Neuron (in vitro differentiated cells): ENCODE measurements around the gene EPB41.

ENCODE experiments used
- H2AFZ ChIP-seq: one replicate; pipeline ENCODE4 v1.6.1; 2013; ENCODE audit warnings: low read depth, mild to moderate bottlenecking, inconsistent platforms, low read length, moderate library complexity
- H3K27me3 ChIP-seq: one replicate; pipeline ENCODE4 v1.6.1; 2013; ENCODE audit warnings: low read length; ENCODE audit not compliant: insufficient read depth
- H3K36me3 ChIP-seq: one replicate; pipeline ENCODE4 v1.6.1; 2013; ENCODE audit warnings: low read length; ENCODE audit not compliant: insufficient read depth
- H3K4me1 ChIP-seq: one replicate; pipeline ENCODE4 v1.6.1; 2013; ENCODE audit warnings: low read length; ENCODE audit not compliant: insufficient read depth
- H3K4me3 ChIP-seq: 2 replicates; pipeline ENCODE4 v1.5.1; 2013; ENCODE audit warnings: mild to moderate bottlenecking, low read length, moderate library complexity
- H3K9me3 ChIP-seq: one replicate; pipeline ENCODE4 v1.6.1; 2013; ENCODE audit warnings: low read length

Gene EPB41

GRCh38 chr1:29162025-29162424, 247.7 kb downstream of the EPB41 start:
- Histone ChIP-seq H2AFZ (no peak overlapping the region), H3K27me3 (no peaks in the 10 kb centered on the region), H3K9me3 (no peaks in the 10 kb centered on the region), H3K4me3 (no peak overlapping the region), H3K36me3 (peaks cover 62% of the 10 kb centered on the region), H3K4me1 (peaks cover 32% of the 10 kb centered on the region)

GRCh38 chr1:29162476-29163138, 248.2 kb downstream of the EPB41 start:
- peaks cover 32% of the 10 kb centered on the region for H3K4me1 ChIP-seq
- no peak overlapping the region for H3K4me3 ChIP-seq
- no peak overlapping the region for H2AFZ ChIP-seq
- H3K36me3 ChIP-seq = peaks cover 61% of the 10 kb centered on the region
- H3K27me3 ChIP-seq = no peaks in the 10 kb centered on the region
- no peaks in the 10 kb centered on the region for H3K9me3 ChIP-seq

GRCh38 chr1:29164588-29164987, 250.2 kb downstream of the EPB41 start:
- Histone ChIP-seq H3K4me1 (peaks cover 32% of the 10 kb centered on the region), H3K4me3 (no peak overlapping the region), H3K36me3 (peaks cover 60% of the 10 kb centered on the region), H2AFZ (no peak overlapping the region), H3K27me3 (no peaks in the 10 kb centered on the region), H3K9me3 (no peaks in the 10 kb centered on the region)

- peaks cover 32% of the 10 kb centered on the region for H3K4me1 ChIP-seq
- H2AFZ ChIP-seq = no peak overlapping the region
- no peaks in the 10 kb centered on the region for H3K27me3 ChIP-seq
- H3K4me3 ChIP-seq = no peak overlapping the region
- H3K9me3 ChIP-seq = no peaks in the 10 kb centered on the region
- peaks cover 62% of the 10 kb centered on the region for H3K36me3 ChIP-seq
Measured at GRCh38 chr1:29166291-29166878, 252.0 kb downstream of the EPB41 start.

- Histone ChIP-seq H3K36me3 (peaks cover 56% of the 10 kb centered on the region), H3K4me3 (no peak overlapping the region), H3K27me3 (no peaks in the 10 kb centered on the region), H2AFZ (no peak overlapping the region), H3K9me3 (no peaks in the 10 kb centered on the region), H3K4me1 (peaks cover 32% of the 10 kb centered on the region)
Measured at GRCh38 chr1:29167904-29168303, 253.5 kb downstream of the EPB41 start.
